Measurements from ENCODE around the gene CEP85L. TPM values are rescaled to one million over a fixed set of nuclear protein-coding genes. Genes with fewer than 3 reads are reported as not detected.

The CEP85L gene
- total RNA-seq, 1 donor from 2014 or later, result 11.0 TPM

DNA sequence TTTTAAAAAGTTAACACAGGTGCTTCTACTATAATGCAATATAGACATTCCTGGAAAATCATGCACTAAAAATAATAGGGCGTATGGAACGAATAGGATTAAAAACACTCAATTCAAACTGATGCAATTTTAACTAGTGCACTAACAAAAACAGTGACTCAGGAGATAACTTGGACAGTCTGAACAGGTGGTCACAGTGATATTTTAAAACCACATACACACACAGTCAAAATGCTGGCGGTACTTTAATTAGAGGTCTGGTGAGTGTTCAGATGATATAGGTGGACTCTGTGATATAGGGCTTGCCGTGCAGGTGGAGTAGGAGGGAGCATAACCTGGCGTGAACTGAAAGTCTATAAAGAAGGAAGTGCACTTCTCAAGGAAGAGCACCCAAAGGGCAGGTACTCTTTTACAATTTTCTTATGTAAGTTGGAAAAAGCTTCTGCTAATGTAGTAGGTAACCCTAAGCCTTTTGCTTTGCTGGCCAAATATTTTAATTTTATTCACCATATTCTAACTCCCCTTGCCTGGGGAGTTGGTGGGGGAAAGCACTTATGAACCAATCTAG lies 145.2 kb downstream of the CEP85L start:
- no peak for ATAC-seq
- TF ChIP-seq, protein P1, sequence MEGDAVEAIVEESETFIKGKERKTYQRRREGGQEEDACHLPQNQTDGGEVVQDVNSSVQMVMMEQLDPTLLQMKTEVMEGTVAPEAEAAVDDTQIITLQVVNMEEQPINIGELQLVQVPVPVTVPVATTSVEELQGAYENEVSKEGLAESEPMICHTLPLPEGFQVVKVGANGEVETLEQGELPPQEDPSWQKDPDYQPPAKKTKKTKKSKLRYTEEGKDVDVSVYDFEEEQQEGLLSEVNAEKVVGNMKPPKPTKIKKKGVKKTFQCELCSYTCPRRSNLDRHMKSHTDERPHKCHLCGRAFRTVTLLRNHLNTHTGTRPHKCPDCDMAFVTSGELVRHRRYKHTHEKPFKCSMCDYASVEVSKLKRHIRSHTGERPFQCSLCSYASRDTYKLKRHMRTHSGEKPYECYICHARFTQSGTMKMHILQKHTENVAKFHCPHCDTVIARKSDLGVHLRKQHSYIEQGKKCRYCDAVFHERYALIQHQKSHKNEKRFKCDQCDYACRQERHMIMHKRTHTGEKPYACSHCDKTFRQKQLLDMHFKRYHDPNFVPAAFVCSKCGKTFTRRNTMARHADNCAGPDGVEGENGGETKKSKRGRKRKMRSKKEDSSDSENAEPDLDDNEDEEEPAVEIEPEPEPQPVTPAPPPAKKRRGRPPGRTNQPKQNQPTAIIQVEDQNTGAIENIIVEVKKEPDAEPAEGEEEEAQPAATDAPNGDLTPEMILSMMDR (IDR thresholded peaks at IDR 0.05), result no peak

DNA sequence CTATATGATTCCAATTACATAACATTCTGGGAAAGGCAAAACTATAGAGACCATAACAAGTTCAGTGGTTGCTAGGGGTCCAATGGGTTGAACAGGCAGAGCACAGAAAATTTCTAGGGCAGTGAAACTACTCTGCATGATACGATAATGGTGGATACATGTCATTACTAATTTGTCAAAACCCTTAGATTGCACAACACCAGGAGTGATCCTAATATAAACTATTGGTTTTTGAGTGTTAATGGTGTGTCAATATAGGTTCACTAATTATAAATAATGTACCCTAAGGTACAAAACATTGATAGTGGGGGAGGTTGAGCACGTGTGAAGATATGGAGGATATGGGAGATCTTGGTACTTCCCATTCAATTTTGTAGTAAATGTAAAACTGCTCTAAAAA lies 145.7 kb downstream of the CEP85L start:
- DNase-seq (no peak), ATAC-seq (no peak)
- TF ChIP-seq, protein P1 (IDR thresholded peaks at IDR 0.05), result no peak
- H3K27me3 ChIP-seq (ENCODE audit: low read depth), result no peaks in the 10 kb centered on the region
- H3K36me3 ChIP-seq, result no peaks in the 10 kb centered on the region
- intact Hi-C loops (cut with DNase I), result no loop called here
- H3K9me3 ChIP-seq, result no peaks in the 10 kb centered on the region
- no peak overlapping the region for H3K4me3 ChIP-seq
- H3K27ac ChIP-seq, result no peak overlapping the region
- H3K4me1 ChIP-seq, result no peaks in the 10 kb centered on the region

More for the DNA sequence above, 145.2 kb downstream of the CEP85L start:
- H3K4me3 ChIP-seq, result no peak overlapping the region
- no peaks in the 10 kb centered on the region for H3K27me3 ChIP-seq (ENCODE audit: low read depth)
- H3K9me3 ChIP-seq, result no peaks in the 10 kb centered on the region
- no peaks in the 10 kb centered on the region for H3K36me3 ChIP-seq
- intact Hi-C loops (cut with DNase I), result no loop called here
- H3K4me1 ChIP-seq, result no peaks in the 10 kb centered on the region
- DNase-seq, result no peak
- H3K27ac ChIP-seq, result no peak overlapping the region

DNA sequence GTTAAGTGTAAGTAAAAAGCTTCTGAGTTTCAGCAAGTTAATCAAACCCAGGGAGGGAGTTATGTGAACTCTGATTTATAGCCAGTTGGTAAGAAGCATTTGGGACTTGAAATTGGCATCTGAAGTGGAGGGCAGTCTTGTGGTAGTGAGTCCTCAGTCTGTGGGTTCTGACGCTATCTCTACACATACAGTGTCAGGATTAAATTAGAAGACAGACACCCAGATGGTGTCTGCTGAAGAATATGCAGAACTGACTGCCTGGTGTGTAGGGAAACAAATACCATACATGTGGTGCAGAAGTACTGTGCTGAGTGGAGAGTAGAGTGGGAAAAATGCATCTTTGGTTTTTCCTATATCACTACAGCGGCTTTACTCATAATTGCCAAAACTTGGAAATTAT lies 146.8 kb downstream of the CEP85L start:
- DNase-seq (no peak), ATAC-seq (no peak)
- no peak overlapping the region for H3K4me3 ChIP-seq
- TF ChIP-seq, protein P1 (IDR thresholded peaks at IDR 0.05), result no peak
- H3K4me1 ChIP-seq, result no peaks in the 10 kb centered on the region
- no peaks in the 10 kb centered on the region for H3K36me3 ChIP-seq
- intact Hi-C loops (cut with DNase I), result no loop called here
- no peaks in the 10 kb centered on the region for H3K9me3 ChIP-seq
- H3K27me3 ChIP-seq (ENCODE audit: low read depth), result no peaks in the 10 kb centered on the region
- H3K27ac ChIP-seq, result no peak overlapping the region

DNA sequence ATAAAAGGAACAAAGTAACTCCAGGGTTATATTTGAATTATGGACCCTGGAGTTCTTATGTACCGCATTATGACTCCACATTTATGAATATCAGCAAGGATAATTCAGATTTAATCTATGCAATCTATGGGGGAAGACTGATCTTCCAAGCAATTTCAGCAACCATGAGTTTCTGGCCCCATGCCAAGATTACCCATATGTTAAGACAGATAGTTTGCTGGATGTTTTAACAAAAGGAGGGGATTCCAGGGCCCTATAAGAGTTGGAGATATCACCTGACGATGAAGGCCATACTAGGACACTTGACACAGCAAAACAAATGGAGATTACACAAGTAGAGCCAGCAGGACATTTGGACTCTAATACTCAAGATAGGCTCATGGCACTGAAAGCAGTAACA lies 149.2 kb downstream of the CEP85L start:
- H3K27ac ChIP-seq, result no peak overlapping the region
- intact Hi-C loops (cut with DNase I), result no loop called here
- no peaks in the 10 kb centered on the region for H3K9me3 ChIP-seq
- TF ChIP-seq, protein P1 (IDR thresholded peaks at IDR 0.05), result no peak
- H3K36me3 ChIP-seq, result no peaks in the 10 kb centered on the region
- H3K27me3 ChIP-seq (ENCODE audit: low read depth), result no peaks in the 10 kb centered on the region
- DNase-seq (no peak), ATAC-seq (no peak)
- H3K4me3 ChIP-seq, result no peak overlapping the region
- no peaks in the 10 kb centered on the region for H3K4me1 ChIP-seq

DNA sequence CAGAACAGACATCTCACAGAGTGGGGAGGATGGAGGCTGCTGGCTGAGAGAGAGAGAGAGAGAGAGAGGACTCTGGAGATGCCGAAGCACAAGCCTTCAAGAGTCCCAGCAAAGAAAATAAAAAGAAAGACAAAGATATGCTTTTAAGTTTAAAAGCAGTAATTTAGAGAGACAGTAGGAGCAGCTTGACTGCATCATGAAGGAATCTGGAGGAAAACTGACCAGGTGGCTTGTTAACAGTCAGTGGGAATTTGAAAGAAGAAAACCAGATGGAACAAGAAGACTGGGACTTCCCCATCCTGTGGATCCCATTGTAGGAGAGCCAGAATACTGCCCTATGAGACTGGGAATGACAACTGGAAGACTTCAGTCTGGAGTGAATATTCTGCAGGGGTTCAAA lies 149.6 kb downstream of the CEP85L start:
- TF ChIP-seq, protein P1 (IDR thresholded peaks at IDR 0.05), result no peak
- Histone ChIP-seq H3K4me3 (no peak overlapping the region), H3K27ac (no peak overlapping the region), H3K9me3 (no peaks in the 10 kb centered on the region), H3K27me3 (ENCODE audit: low read depth) (no peaks in the 10 kb centered on the region), H3K36me3 (no peaks in the 10 kb centered on the region), H3K4me1 (no peaks in the 10 kb centered on the region)
- intact Hi-C loops (cut with DNase I), result no loop called here
- ATAC-seq (no peak), DNase-seq (no peak)

Data from lower lobe of right lung (tissue), 2 donors.